Lower leg skin (tissue), 4 donors: ENCODE measurements around the gene CRB2. TPM values are rescaled to one million over a fixed set of nuclear protein-coding genes. Genes with fewer than 3 reads are reported as not detected.

Experiments used
- DNase-seq, 2 donors: peaks; one replicate each; pipeline ENCODE4 v3.0.0-alpha.2; 2019; ENCODE audit warnings: low spot score in 2 of 2
- H3K4me3 ChIP-seq: fragments of 200-600 bp; sonication (generic); 2 replicates; pipeline ENCODE4 v1.5.1; 2017; ENCODE audit warnings: mild to moderate bottlenecking, low read depth; ENCODE audit not compliant: poor library complexity, severe bottlenecking
- CTCF ChIP-seq, 3 donors: fragments of 450-650 bp; IDR thresholded peaks; one replicate each; pipeline ENCODE4 v1.5.1; 2016; ENCODE audit warnings: antibody characterized with exemption in 3 of 3, mild to moderate bottlenecking in 3 of 3, moderate library complexity in 2 of 3
- POLR2A ChIP-seq, 2 donors: fragments of 450-650 bp; IDR thresholded peaks; one replicate each; pipeline ENCODE4 v1.6.1; 2016 to 2017; ENCODE audit warnings: antibody characterized with exemption in 2 of 2, mild to moderate bottlenecking in 1 of 2, moderate library complexity in 1 of 2
- WGBS, 2 donors: methylation state at CpG; one replicate each; pipeline ENCODE4 v1.1.5; 2018; 5-methylcytosine and 5-hydroxymethylcytosine counted together
- intact Hi-C: fragments of 100-400 bp; cut with DNase I; formaldehyde crosslinking; loops from one replicate; pipeline ENCODE4 v1.15.0; 2023; ENCODE audit warnings: low total_unique reads
- total RNA-seq, 4 donors: library from RNA; depleted of rRNA; stranded (reverse); fragments of >200 nt; gene quantifications; one replicate each; pipeline ENCODE4 v1.1.0, GENCODE V29; 2016

Gene CRB2
- total RNA-seq, 4 donors from 2014 or later: not detected

GRCh38 chr9:123407217-123407851 is 51.3 kb downstream of the CRB2 start:
- no peak overlapping the region for H3K4me3 ChIP-seq
- TF ChIP-seq POLR2A (IDR thresholded peaks at IDR 0.05) (no peak), CTCF (IDR thresholded peaks at IDR 0.05) (no peak)
- 66 to 67% methylated on average over 20 of the region's 20 CpGs for WGBS, 2 donors
- intact Hi-C loops: no loop called here
- DNase-seq: no peak

- TF ChIP-seq CTCF (IDR thresholded peaks at IDR 0.05): no peak
- no peak for TF ChIP-seq POLR2A (IDR thresholded peaks at IDR 0.05)
- no peak overlapping the region for H3K4me3 ChIP-seq
- no peak for DNase-seq
- intact Hi-C loops: no loop called here
- 84 to 89% methylated on average over 10 of the region's 10 CpGs for WGBS, 2 donors
Observed at GRCh38 chr9:123408313-123409262, 52.6 kb downstream of the CRB2 start.

DNA sequence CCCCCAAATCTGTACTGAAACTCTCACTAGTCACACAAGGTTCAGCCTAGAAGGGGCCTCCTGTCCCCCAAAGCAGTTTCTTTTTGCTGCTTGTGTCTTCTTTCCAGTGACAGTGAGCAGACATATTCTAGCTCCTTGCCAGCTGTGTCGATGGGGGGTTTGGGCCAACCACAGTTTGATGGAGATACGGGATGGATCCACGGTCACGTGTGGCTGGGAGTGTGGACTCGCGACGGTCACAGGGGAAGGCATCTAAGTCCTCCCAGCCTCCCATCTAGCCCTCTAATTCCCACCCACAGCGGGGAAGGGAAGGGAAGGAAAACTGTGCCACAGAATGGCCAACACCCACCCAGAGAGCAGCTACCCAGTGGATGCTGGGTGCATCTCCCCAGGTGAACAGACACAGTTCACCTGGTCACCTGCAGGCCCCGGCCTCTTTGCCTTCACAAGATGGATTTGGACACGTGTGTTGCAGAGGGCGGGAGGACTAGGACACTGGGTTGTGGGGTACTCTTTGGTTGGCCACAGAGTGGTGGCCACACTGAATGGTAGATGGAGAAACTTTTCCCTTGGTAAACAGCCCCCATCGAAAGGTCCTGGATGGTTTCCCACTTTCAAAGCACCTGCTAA is 54.4 kb downstream of the CRB2 start:
- TF ChIP-seq POLR2A (IDR thresholded peaks at IDR 0.05): no peak
- TF ChIP-seq CTCF (IDR thresholded peaks at IDR 0.05): no peak
- 89 to 97% methylated on average over 12 of the region's 12 CpGs for WGBS, 2 donors
- H3K4me3 ChIP-seq: no peak overlapping the region
- intact Hi-C loops: no loop called here
- DNase-seq: no peak

DNA sequence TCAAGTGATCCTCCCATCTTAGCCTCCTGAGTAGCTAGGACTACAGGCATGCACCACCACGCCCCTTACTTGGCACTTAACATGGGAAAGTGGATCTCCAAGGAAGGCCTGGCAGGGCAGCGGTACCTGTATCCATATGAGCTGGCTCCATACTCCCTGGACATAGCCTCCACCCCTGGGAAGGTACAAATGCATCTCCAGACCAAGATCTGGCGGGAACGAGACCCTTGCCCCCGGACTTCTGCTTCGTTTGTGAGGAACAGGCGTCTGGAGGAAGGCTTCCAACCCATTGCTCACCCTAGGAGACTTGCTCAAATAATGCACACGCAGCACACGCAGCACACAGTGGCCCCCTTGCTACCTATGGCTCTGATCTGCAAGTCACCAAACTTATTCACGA is 55.2 kb downstream of the CRB2 start:
- DNase-seq: no peak
- no peak overlapping the region for H3K4me3 ChIP-seq
- 95 to 98% methylated on average over 10 of the region's 10 CpGs for WGBS, 2 donors
- intact Hi-C loops: no loop called here
- TF ChIP-seq POLR2A (IDR thresholded peaks at IDR 0.05) (no peak), CTCF (IDR thresholded peaks at IDR 0.05) (no peak)

DNA sequence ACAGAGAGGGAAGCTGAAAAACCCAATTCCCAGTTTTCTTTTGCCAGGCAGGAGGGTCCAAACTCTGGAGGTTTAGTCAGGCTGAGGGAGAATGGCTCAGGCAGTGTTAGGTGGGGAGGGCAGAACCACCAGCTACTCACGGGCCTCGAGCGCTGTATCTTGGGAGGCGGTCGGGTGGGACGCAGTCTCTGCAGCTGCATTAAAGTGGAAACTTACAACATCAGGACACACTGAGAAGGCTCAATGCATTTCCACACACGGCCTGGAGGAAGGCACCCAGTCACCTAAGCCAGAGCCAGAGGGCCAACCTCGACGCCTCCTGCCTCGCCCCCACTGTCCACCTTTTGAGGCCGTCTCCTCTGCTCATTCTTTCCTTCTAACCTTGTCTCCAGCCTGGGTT is 55.6 kb downstream of the CRB2 start:
- WGBS, 2 donors: 93 to 94% methylated on average over 11 of the region's 11 CpGs
- H3K4me3 ChIP-seq: no peak overlapping the region
- intact Hi-C loops: no loop called here
- no peak for DNase-seq
- TF ChIP-seq CTCF (IDR thresholded peaks at IDR 0.05) (no peak), POLR2A (IDR thresholded peaks at IDR 0.05) (no peak)
